Lower leg skin (tissue), 3 donors: ENCODE results near the gene CAMTA1.

Experiments used
- CTCF ChIP-seq, 3 donors: fragments of 450-650 bp; IDR thresholded peaks; one replicate each; pipeline ENCODE4 v1.5.1; 2016; ENCODE audit warnings: antibody characterized with exemption in 3 of 3, mild to moderate bottlenecking in 3 of 3, moderate library complexity in 2 of 3
- POLR2A ChIP-seq, 2 donors: fragments of 450-650 bp; IDR thresholded peaks; one replicate each; pipeline ENCODE4 v1.6.1; 2016 to 2017; ENCODE audit warnings: antibody characterized with exemption in 2 of 2, mild to moderate bottlenecking in 1 of 2, moderate library complexity in 1 of 2

- TF ChIP-seq CTCF (IDR thresholded peaks at IDR 0.05) (no peak), POLR2A (IDR thresholded peaks at IDR 0.05) (no peak)
Observed at GRCh38 chr1:7018351-7018750, 233.1 kb downstream of the CAMTA1 start.
